T-cell (primary cell): ENCODE results near the gene DNAJC13. TPM values are rescaled to one million over a fixed set of nuclear protein-coding genes. Genes with fewer than 3 reads are reported as not detected.

ENCODE experiments used
- ATAC-seq, 4 experiments: fragments of 200-7000 bp in 3 of 4; fragments of 150-1000 bp in 1 of 4; cut with Tn5 transposase; replicated peaks in 1 of 4; 1 replicate in 3 of 4; 2 replicates in 1 of 4; pipeline ENCODE4 v1.10.0; 2021; ENCODE audit warnings: moderate library complexity in 3 of 4, mild to moderate bottlenecking in 2 of 4, moderate number of reproducible peaks in 1 of 4
- CTCF ChIA-PET, 2 donors: fragments of 300-600 bp; sonication (Branson Sonifier 250); formaldehyde crosslinking; loops; one replicate each; lab custom pipeline; 2022; ENCODE audit warnings: antibody characterized with exemption in 2 of 2; lab: Charles Lee
- POLR2A ChIA-PET, 2 donors: fragments of 300-600 bp; sonication (Branson Sonifier 250); formaldehyde crosslinking; loops; one replicate each; lab custom pipeline; 2022; ENCODE audit warnings: antibody characterized with exemption in 2 of 2; lab: Charles Lee
- DNase-seq, 35 experiments: peaks; one replicate each; pipeline versions ENCODE4 v3.0.0 to v3.0.0-alpha.2; 2013 to 2023
- H3K27ac ChIP-seq: one replicate; pipeline ENCODE4 v1.5.1; 2013; ENCODE audit warnings: low read length
- H3K27me3 ChIP-seq, 2 experiments: replicated peaks in 1 of 2; 1 replicate in 1 of 2; 2 replicates in 1 of 2; pipeline versions ENCODE4 v1.6.1 to v1.7.0; 2013; ENCODE audit warnings: low read length in 1 of 2, mixed read lengths in 1 of 2; ENCODE audit not compliant: control insufficient read depth in 2 of 2, insufficient read depth in 2 of 2; ENCODE audit errors: extremely low read depth in 1 of 2
- H3K36me3 ChIP-seq, 2 donors: 1 replicate in 1 of 2; 2 replicates in 1 of 2; pipeline versions ENCODE4 v1.6.1 to v1.7.0; 2013; ENCODE audit warnings: low read length in 1 of 2; ENCODE audit not compliant: control insufficient read depth in 2 of 2, insufficient read depth in 1 of 2; ENCODE audit errors: extremely low read depth in 1 of 2
- H3K4me1 ChIP-seq, 2 experiments: 1 replicate in 1 of 2; 2 replicates in 1 of 2; pipeline versions ENCODE4 v1.6.1 to v1.7.0; 2013; ENCODE audit warnings: low read length in 2 of 2, mixed read lengths in 1 of 2; ENCODE audit not compliant: insufficient read depth in 2 of 2, control insufficient read depth in 1 of 2; ENCODE audit errors: extremely low read depth in 1 of 2
- H3K4me3 ChIP-seq, 2 donors: 1 replicate in 1 of 2; 2 replicates in 1 of 2; pipeline versions ENCODE4 v1.5.1 to v1.7.0; 2013; ENCODE audit warnings: mild to moderate bottlenecking in 2 of 2, low read length in 1 of 2, moderate library complexity in 1 of 2; ENCODE audit not compliant: control insufficient read depth in 1 of 2; ENCODE audit errors: extremely low read depth in 1 of 2
- H3K9me3 ChIP-seq: 2 replicates; pipeline ENCODE4 v1.7.0; 2013
- H3K27ac Mint-ChIP-seq, 2 donors: one replicate each; pipeline ENCODE4 v1.8.0; 2020 to 2021; ENCODE audit warnings: mild to moderate bottlenecking in 2 of 2, mixed read lengths in 2 of 2
- H3K27me3 Mint-ChIP-seq, 2 donors: one replicate each; pipeline ENCODE4 v1.8.0; 2021 to 2022; ENCODE audit warnings: mixed read lengths in 2 of 2
- H3K36me3 Mint-ChIP-seq: one replicate; pipeline ENCODE4 v1.8.0; 2021; ENCODE audit warnings: mixed read lengths
- H3K4me1 Mint-ChIP-seq, 3 donors: one replicate each; pipeline ENCODE4 v1.8.0; 2020 to 2022; ENCODE audit warnings: mixed read lengths in 3 of 3, mild to moderate bottlenecking in 1 of 3
- H3K4me3 Mint-ChIP-seq, 3 donors: one replicate each; pipeline ENCODE4 v1.8.0; 2020 to 2022; ENCODE audit warnings: mild to moderate bottlenecking in 3 of 3, mixed read lengths in 3 of 3, moderate library complexity in 3 of 3
- H3K9me3 Mint-ChIP-seq, 3 donors: one replicate each; pipeline ENCODE4 v1.8.0; 2020 to 2022; ENCODE audit warnings: mixed read lengths in 3 of 3
- WGBS: methylation state at CpG from one replicate; pipeline ENCODE4 v1.1.5; 2013; ENCODE audit warnings: missing lambda C conversion rate; ENCODE audit not compliant: insufficient coverage; 5-methylcytosine and 5-hydroxymethylcytosine counted together
- total RNA-seq, 35 experiments: library from RNA in 6 of 35; stranded (reverse) in 6 of 35; fragments of 120-200 nt in 1 of 35; gene quantifications; one replicate each; pipeline versions ENCODE4 v1.2.1 to v1.2.4 and lab custom pipeline; 2013 to 2026

The DNAJC13 gene
- total RNA-seq, 5 donors from 2014 or later (not counting 1 experiment from before 2014, with no cell fraction given) = 28.7 to 33.7 (median 31.3) TPM

- no peaks in the 10 kb centered on the region for H3K27me3 Mint-ChIP-seq
- WGBS = no CpG with 5 or more reads among the region's 2 CpGs
- H3K27me3 ChIP-seq = no peaks in the 10 kb centered on the region
- peaks cover 68% of the 10 kb centered on the region for H3K36me3 Mint-ChIP-seq
- CTCF ChIA-PET = interaction anchor here in 1 of 2 donors (0.6 to 1.0 kb wide), 2 partner anchors 9 to 217 kb away, joined by 3 read pairs; no protein-coding TSS in a partner anchor
- H3K27ac Mint-ChIP-seq = no peak overlapping the region
- peaks cover 0 to 6% (median 0%) of the 10 kb centered on the region in 3 donors for H3K9me3 Mint-ChIP-seq
- H3K4me1 Mint-ChIP-seq = no peaks in the 10 kb centered on the region
- POLR2A ChIA-PET = interaction anchor here (0.6 kb wide), 4 partner anchors 14 to 151 kb away, joined by 3 to 12 read pairs (median 4); partner anchors contain the start of gene DNAJC13 (in 1 of the 2)
- no peak overlapping the region for H3K27ac ChIP-seq
- no peaks in the 10 kb centered on the region for H3K9me3 ChIP-seq
- H3K4me3 ChIP-seq = no peak overlapping the region
- H3K4me3 Mint-ChIP-seq = no peak overlapping the region
- DNase-seq (no peak), ATAC-seq (no peak)
- peaks cover 0 to 3% of the 10 kb centered on the region in 2 donors for H3K36me3 ChIP-seq
- no peaks in the 10 kb centered on the region for H3K4me1 ChIP-seq
Observed at GRCh38 chr3:132568422-132568821, 151.1 kb downstream of the DNAJC13 start.

GRCh38 chr3:132569153-132569552 lies 151.9 kb downstream of the DNAJC13 start:
- Mint-ChIP-seq H3K27me3 (no peaks in the 10 kb centered on the region), H3K4me1 (no peaks in the 10 kb centered on the region), H3K4me3 (no peak overlapping the region), H3K9me3 (peaks cover 0 to 6% (median 0%) of the 10 kb centered on the region in 3 donors), H3K36me3 (peaks cover 71% of the 10 kb centered on the region), H3K27ac (no peak overlapping the region)
- no peaks in the 10 kb centered on the region for H3K4me1 ChIP-seq
- 27% methylated on average over 2 of the region's 2 CpGs for WGBS
- H3K27ac ChIP-seq = no peak overlapping the region
- POLR2A ChIA-PET = interaction anchor here (0.6 kb wide), 5 partner anchors 14 to 1562 kb away, joined by 3 to 12 read pairs (median 4); partner anchors contain the start of gene DNAJC13 (in 1 of the 2)
- peaks cover 3 to 5% of the 10 kb centered on the region in 2 donors for H3K36me3 ChIP-seq
- H3K27me3 ChIP-seq = no peaks in the 10 kb centered on the region
- H3K4me3 ChIP-seq = no peak overlapping the region
- ATAC-seq = no peak
- H3K9me3 ChIP-seq = no peaks in the 10 kb centered on the region
- DNase-seq = no peak
- CTCF ChIA-PET = interaction anchor here in 1 of 2 donors (0.6 to 1.0 kb wide), 2 partner anchors 8 to 218 kb away, joined by 3 read pairs; no protein-coding TSS in a partner anchor

GRCh38 chr3:132569580-132569979 lies 152.3 kb downstream of the DNAJC13 start:
- DNase-seq (no peak), ATAC-seq (no peak)
- H3K9me3 Mint-ChIP-seq = peaks cover 0 to 6% (median 0%) of the 10 kb centered on the region in 3 donors
- Histone ChIP-seq H3K9me3 (no peaks in the 10 kb centered on the region), H3K4me3 (no peak overlapping the region), H3K27me3 (no peaks in the 10 kb centered on the region), H3K4me1 (no peaks in the 10 kb centered on the region), H3K27ac (no peak overlapping the region), H3K36me3 (peaks cover 0 to 7% of the 10 kb centered on the region in 2 donors)
- H3K36me3 Mint-ChIP-seq = peaks cover 68% of the 10 kb centered on the region
- ChIA-PET POLR2A (interaction anchor here in 1 of 2 donors (0.6 kb wide), 1 partner anchor 1563 kb away, joined by 3 read pairs; no protein-coding TSS in a partner anchor), CTCF (interaction anchor here in 1 of 2 donors (1.0 kb wide), 1 partner anchor 218 kb away, joined by 3 read pairs; no protein-coding TSS in a partner anchor)
- no peak overlapping the region for H3K4me3 Mint-ChIP-seq
- H3K27ac Mint-ChIP-seq = no peak overlapping the region
- no peaks in the 10 kb centered on the region for H3K27me3 Mint-ChIP-seq
- no peaks in the 10 kb centered on the region for H3K4me1 Mint-ChIP-seq
- WGBS = no CpG with 5 or more reads among the region's 1 CpG

GRCh38 chr3:132570016-132570415 lies 152.7 kb downstream of the DNAJC13 start:
- no peak overlapping the region for H3K27ac Mint-ChIP-seq
- POLR2A ChIA-PET = no interaction called here
- Histone ChIP-seq H3K27me3 (no peaks in the 10 kb centered on the region), H3K4me3 (no peak overlapping the region), H3K4me1 (no peaks in the 10 kb centered on the region), H3K36me3 (peaks cover 0 to 11% of the 10 kb centered on the region in 2 donors), H3K9me3 (no peaks in the 10 kb centered on the region), H3K27ac (no peak overlapping the region)
- H3K4me1 Mint-ChIP-seq = no peaks in the 10 kb centered on the region
- H3K9me3 Mint-ChIP-seq = peaks cover 0 to 6% (median 0%) of the 10 kb centered on the region in 3 donors
- CTCF ChIA-PET = no interaction called here
- H3K36me3 Mint-ChIP-seq = peaks cover 65% of the 10 kb centered on the region
- DNase-seq = no peak
- H3K4me3 Mint-ChIP-seq = no peak overlapping the region
- ATAC-seq = no peak
- H3K27me3 Mint-ChIP-seq = no peaks in the 10 kb centered on the region
- WGBS = no CpG with 5 or more reads among the region's 2 CpGs

GRCh38 chr3:132573797-132574211 lies 156.5 kb downstream of the DNAJC13 start:
- no peaks in the 10 kb centered on the region for H3K4me1 ChIP-seq
- 91% methylated on average over 4 of the region's 5 CpGs for WGBS
- H3K4me1 Mint-ChIP-seq = no peaks in the 10 kb centered on the region
- no peak overlapping the region for H3K27ac Mint-ChIP-seq
- DNase-seq (no peak), ATAC-seq (no peak)
- POLR2A ChIA-PET = no interaction called here
- no peak overlapping the region for H3K4me3 Mint-ChIP-seq
- H3K27me3 Mint-ChIP-seq = no peaks in the 10 kb centered on the region
- H3K27ac ChIP-seq = no peak overlapping the region
- peaks cover 0 to 6% (median 0%) of the 10 kb centered on the region in 3 donors for H3K9me3 Mint-ChIP-seq
- CTCF ChIA-PET = no interaction called here
- peaks cover 0 to 37% of the 10 kb centered on the region in 2 donors for H3K36me3 ChIP-seq
- peaks cover 77% of the 10 kb centered on the region for H3K36me3 Mint-ChIP-seq
- H3K9me3 ChIP-seq = no peaks in the 10 kb centered on the region
- no peaks in the 10 kb centered on the region for H3K27me3 ChIP-seq
- H3K4me3 ChIP-seq = no peak overlapping the region

- no peak overlapping the region for H3K4me3 Mint-ChIP-seq
- Histone ChIP-seq H3K4me1 (no peaks in the 10 kb centered on the region), H3K36me3 (peaks cover 0 to 3% of the 10 kb centered on the region in 2 donors), H3K4me3 (no peak overlapping the region), H3K27me3 (no peaks in the 10 kb centered on the region), H3K27ac (no peak overlapping the region), H3K9me3 (no peaks in the 10 kb centered on the region)
- peaks cover 52% of the 10 kb centered on the region for H3K36me3 Mint-ChIP-seq
- H3K27ac Mint-ChIP-seq = no peak overlapping the region
- POLR2A ChIA-PET = no interaction called here
- CTCF ChIA-PET = no interaction called here
- ATAC-seq = no peak
- no peaks in the 10 kb centered on the region for H3K4me1 Mint-ChIP-seq
- H3K9me3 Mint-ChIP-seq = peaks cover 0 to 13% (median 3%) of the 10 kb centered on the region in 3 donors
- no peak for DNase-seq
- WGBS = no CpG with 5 or more reads among the region's 1 CpG
- H3K27me3 Mint-ChIP-seq = no peaks in the 10 kb centered on the region
Observed at GRCh38 chr3:132587401-132587800, 170.1 kb downstream of the DNAJC13 start.
